ENCODE data around the gene NCKAP5.

Gene NCKAP5

DNA sequence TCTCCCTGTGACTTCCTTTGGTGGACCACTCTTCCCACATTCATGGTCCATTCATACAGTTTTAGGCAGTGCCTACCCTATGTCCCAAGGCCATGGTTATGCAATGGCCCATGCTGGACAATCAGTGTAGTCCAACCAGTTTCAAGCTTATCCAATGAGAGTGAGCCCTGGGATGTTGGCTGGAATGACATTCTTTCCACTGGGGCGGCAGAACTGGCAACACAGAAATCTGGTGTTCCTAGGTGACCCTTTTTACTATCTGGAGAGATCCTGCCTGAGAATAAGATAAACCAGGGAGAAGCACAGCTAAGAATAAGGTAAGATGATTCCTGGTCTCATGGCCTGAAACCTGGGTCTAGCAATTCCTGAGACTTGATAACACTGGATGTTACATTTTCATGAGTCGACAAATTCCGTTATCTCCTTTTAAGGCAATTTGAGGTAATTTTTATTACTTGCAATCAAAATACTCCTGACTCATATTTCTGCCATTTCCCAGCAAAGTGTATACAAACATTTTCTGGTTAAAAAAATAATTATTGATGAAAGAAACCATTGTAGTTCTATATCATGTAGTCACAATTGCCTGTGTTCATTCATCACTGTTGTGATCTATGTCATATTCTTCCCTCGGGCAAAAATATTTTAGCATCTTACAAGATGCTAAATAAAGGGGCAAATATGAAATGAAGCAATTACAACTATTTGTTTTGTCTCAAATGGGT, 626.8 kb downstream of the NCKAP5 start:
- no peak for DNase-seq (ENCODE audit: extremely low spot score)
- POLR2A ChIA-PET, result no interaction called here
- TF ChIP-seq CTCF (IDR thresholded peaks at IDR 0.05; ENCODE audit: control extremely low read depth, extremely low read depth, low read depth, missing control alignments), result no peak
- CTCF ChIA-PET, result interaction anchor here (0.7 kb wide), 1 partner anchor 20 kb away, joined by 3 read pairs; no protein-coding TSS in a partner anchor

GRCh38 chr2:132937629-132938028, 630.6 kb downstream of the NCKAP5 start:
- POLR2A ChIA-PET, result no interaction called here
- CTCF ChIA-PET, result no interaction called here
- no peak for DNase-seq (ENCODE audit: extremely low spot score)
- no peak for TF ChIP-seq CTCF (IDR thresholded peaks at IDR 0.05; ENCODE audit: control extremely low read depth, extremely low read depth, low read depth, missing control alignments)

- DNase-seq (ENCODE audit: extremely low spot score), result peak; percentile 28
- POLR2A ChIA-PET, result no interaction called here
- CTCF ChIA-PET, result no interaction called here
- no peak for TF ChIP-seq CTCF (IDR thresholded peaks at IDR 0.05; ENCODE audit: control extremely low read depth, extremely low read depth, low read depth, missing control alignments)
Measured at GRCh38 chr2:132936791-132937190, 631.5 kb downstream of the NCKAP5 start.

GRCh38 chr2:132936261-132936660, 632.0 kb downstream of the NCKAP5 start:
- ChIA-PET CTCF (interaction anchor here (1.5 kb wide), 1 partner anchor 16 kb away, joined by 4 read pairs; no protein-coding TSS in a partner anchor), POLR2A (no interaction called here)
- TF ChIP-seq CTCF (IDR thresholded peaks at IDR 0.05; ENCODE audit: control extremely low read depth, extremely low read depth, low read depth, missing control alignments), result no peak
- no peak for DNase-seq (ENCODE audit: extremely low spot score)

DNA sequence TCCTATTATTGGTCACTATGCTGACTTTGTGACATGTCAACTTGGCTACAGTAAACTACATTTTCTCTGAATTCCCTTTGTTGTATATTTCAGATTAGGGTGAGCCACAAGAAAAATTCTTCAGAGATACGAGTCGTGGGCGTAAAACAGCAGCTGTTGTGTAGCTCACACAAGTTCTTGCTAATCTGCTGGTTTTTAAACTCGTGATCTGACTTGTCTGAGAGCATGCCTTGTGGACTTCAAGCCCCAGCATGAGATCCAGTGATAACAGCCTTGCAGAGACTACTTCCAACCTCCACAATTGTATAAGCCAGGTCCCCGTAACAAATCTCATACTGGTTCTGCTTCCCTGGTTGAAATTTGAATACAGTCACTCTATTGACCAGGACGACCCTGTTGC, 638.5 kb downstream of the NCKAP5 start:
- ChIA-PET POLR2A (no interaction called here), CTCF (no interaction called here)
- TF ChIP-seq CTCF (IDR thresholded peaks at IDR 0.05; ENCODE audit: control extremely low read depth, extremely low read depth, low read depth, missing control alignments), result no peak
- no peak for DNase-seq (ENCODE audit: extremely low spot score)

GRCh38 chr2:132923787-132924186, 644.5 kb downstream of the NCKAP5 start:
- ChIA-PET CTCF (interaction anchor here (1.1 to 1.6 kb wide), 3 partner anchors 8 to 12 kb away, joined by 3 to 6 read pairs (median 3); no protein-coding TSS in a partner anchor), POLR2A (no interaction called here)
- DNase-seq (ENCODE audit: extremely low spot score), result no peak
- no peak for TF ChIP-seq CTCF (IDR thresholded peaks at IDR 0.05; ENCODE audit: control extremely low read depth, extremely low read depth, low read depth, missing control alignments)
